Activated CD8-positive, alpha-beta T cell treated with anti-CD3 and anti-CD28 coated beads for 36 hours (primary cell): ENCODE results near the gene INPP5A. TPM values are rescaled to one million over a fixed set of nuclear protein-coding genes. Genes with fewer than 3 reads are reported as not detected.

Experiments
- ATAC-seq: fragments of 200-7000 bp; cut with Tn5 transposase; one replicate; pipeline ENCODE4 v1.10.0; 2021; ENCODE audit warnings: mild to moderate bottlenecking, moderate library complexity
- CTCF ChIA-PET: fragments of 350-600 bp; sonication (Branson Sonifier 250); formaldehyde crosslinking; loops from one replicate; lab custom pipeline; 2021; ENCODE audit warnings: antibody characterized with exemption; lab: Charles Lee
- POLR2A ChIA-PET: fragments of 350-600 bp; sonication (Branson Sonifier 250); formaldehyde crosslinking; loops from one replicate; lab custom pipeline; 2021; ENCODE audit warnings: antibody characterized with exemption; lab: Charles Lee
- DNase-seq: peaks from one replicate; pipeline ENCODE4 v3.0.0-alpha.2; 2020
- H3K27ac Mint-ChIP-seq: one replicate; pipeline ENCODE4 v1.8.0; 2021; ENCODE audit warnings: mild to moderate bottlenecking, mixed read lengths
- H3K27me3 Mint-ChIP-seq: one replicate; pipeline ENCODE4 v1.8.0; 2021; ENCODE audit warnings: mixed read lengths
- H3K36me3 Mint-ChIP-seq: one replicate; pipeline ENCODE4 v1.8.0; 2021; ENCODE audit warnings: low read depth, mixed read lengths
- H3K4me1 Mint-ChIP-seq: one replicate; pipeline ENCODE4 v1.8.0; 2021; ENCODE audit warnings: low read depth, mixed read lengths
- H3K4me3 Mint-ChIP-seq: one replicate; pipeline ENCODE4 v1.8.0; 2021; ENCODE audit warnings: mild to moderate bottlenecking, moderate library complexity, mixed read lengths
- H3K9me3 Mint-ChIP-seq: one replicate; pipeline ENCODE4 v1.8.0; 2021; ENCODE audit warnings: mixed read lengths
- intact Hi-C: fragments of 100-400 bp; cut with micrococcal nuclease; formaldehyde crosslinking; loops from one replicate; pipeline ENCODE4 v1.10.0; 2022
- total RNA-seq, 2 experiments: library from RNA; stranded (reverse); gene quantifications; one replicate each; pipeline ENCODE4 v1.2.3, GENCODE V29; 2021
- TF ChIP-seq, protein P1 (sequence below): fragments of 200-600 bp; IDR thresholded peaks from one replicate; pipeline ENCODE4 v1.8.0; 2022; ENCODE audit warnings: antibody characterized with exemption, mild to moderate bottlenecking

Gene INPP5A
- total RNA-seq, 2 experiments from 2014 or later = 9.6 to 10.4 TPM

GRCh38 chr10:132579027-132579859, 41.7 kb downstream of the INPP5A start:
- DNase-seq (peak; percentile 33), ATAC-seq (no peak)
- no peaks in the 10 kb centered on the region for H3K9me3 Mint-ChIP-seq
- intact Hi-C loops = loop anchor here (5.0 kb wide), 1 partner anchor 37 kb away; no protein-coding TSS in a partner anchor
- H3K27ac Mint-ChIP-seq = no peak overlapping the region
- ChIA-PET CTCF (no interaction called here), POLR2A (no interaction called here)
- H3K36me3 Mint-ChIP-seq = peaks cover 12% of the 10 kb centered on the region
- H3K4me3 Mint-ChIP-seq = no peak overlapping the region
- H3K4me1 Mint-ChIP-seq = peaks cover 48% of the 10 kb centered on the region
- TF ChIP-seq, protein P1, sequence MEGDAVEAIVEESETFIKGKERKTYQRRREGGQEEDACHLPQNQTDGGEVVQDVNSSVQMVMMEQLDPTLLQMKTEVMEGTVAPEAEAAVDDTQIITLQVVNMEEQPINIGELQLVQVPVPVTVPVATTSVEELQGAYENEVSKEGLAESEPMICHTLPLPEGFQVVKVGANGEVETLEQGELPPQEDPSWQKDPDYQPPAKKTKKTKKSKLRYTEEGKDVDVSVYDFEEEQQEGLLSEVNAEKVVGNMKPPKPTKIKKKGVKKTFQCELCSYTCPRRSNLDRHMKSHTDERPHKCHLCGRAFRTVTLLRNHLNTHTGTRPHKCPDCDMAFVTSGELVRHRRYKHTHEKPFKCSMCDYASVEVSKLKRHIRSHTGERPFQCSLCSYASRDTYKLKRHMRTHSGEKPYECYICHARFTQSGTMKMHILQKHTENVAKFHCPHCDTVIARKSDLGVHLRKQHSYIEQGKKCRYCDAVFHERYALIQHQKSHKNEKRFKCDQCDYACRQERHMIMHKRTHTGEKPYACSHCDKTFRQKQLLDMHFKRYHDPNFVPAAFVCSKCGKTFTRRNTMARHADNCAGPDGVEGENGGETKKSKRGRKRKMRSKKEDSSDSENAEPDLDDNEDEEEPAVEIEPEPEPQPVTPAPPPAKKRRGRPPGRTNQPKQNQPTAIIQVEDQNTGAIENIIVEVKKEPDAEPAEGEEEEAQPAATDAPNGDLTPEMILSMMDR = no peak
- H3K27me3 Mint-ChIP-seq = no peaks in the 10 kb centered on the region

- TF ChIP-seq, protein P1 = no peak
- DNase-seq = no peak
- Mint-ChIP-seq H3K9me3 (no peaks in the 10 kb centered on the region), H3K4me3 (no peak overlapping the region), H3K36me3 (peaks cover 12% of the 10 kb centered on the region), H3K4me1 (peaks cover 43% of the 10 kb centered on the region), H3K27me3 (no peaks in the 10 kb centered on the region), H3K27ac (no peak overlapping the region)
- ChIA-PET CTCF (no interaction called here), POLR2A (interaction anchor here (0.7 kb wide), 1 partner anchor 17 kb away, joined by 3 read pairs; no protein-coding TSS in a partner anchor)
- no peak for ATAC-seq
- intact Hi-C loops = loop anchor here (5.0 kb wide), 1 partner anchor 37 kb away; no protein-coding TSS in a partner anchor
Measured at GRCh38 chr10:132580143-132580542, 42.6 kb downstream of the INPP5A start.

DNA sequence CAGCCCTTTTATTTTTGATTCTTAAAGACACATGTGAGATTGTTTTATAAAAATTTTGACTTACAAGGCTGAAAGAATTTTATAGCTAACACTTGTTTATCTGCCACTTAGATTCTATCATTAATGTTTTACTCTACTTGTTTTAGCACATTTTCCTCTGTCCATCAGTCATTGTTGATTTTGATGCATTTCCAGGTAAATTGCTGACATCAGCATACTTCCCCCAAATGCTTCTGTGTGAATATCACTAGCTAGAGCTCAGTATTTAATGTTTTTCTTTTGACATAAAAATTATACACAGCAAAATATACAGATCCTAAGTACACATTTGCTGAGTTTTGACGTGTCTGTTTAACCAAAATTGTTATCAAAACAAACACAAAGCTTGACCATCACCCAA, 43.0 kb downstream of the INPP5A start:
- H3K27ac Mint-ChIP-seq = no peak overlapping the region
- ChIA-PET POLR2A (interaction anchor here (0.7 to 1.1 kb wide), 3 partner anchors 8 to 18 kb away, joined by 3 to 4 read pairs (median 3); no protein-coding TSS in a partner anchor), CTCF (interaction anchor here (0.7 kb wide), 1 partner anchor 1304 kb away, joined by 3 read pairs; no protein-coding TSS in a partner anchor)
- H3K9me3 Mint-ChIP-seq = no peaks in the 10 kb centered on the region
- no peak for DNase-seq
- no peak for ATAC-seq
- H3K27me3 Mint-ChIP-seq = no peaks in the 10 kb centered on the region
- peaks cover 39% of the 10 kb centered on the region for H3K4me1 Mint-ChIP-seq
- peaks cover 12% of the 10 kb centered on the region for H3K36me3 Mint-ChIP-seq
- H3K4me3 Mint-ChIP-seq = no peak overlapping the region
- intact Hi-C loops = loop anchor here (5.0 kb wide), 1 partner anchor 37 kb away; no protein-coding TSS in a partner anchor
- TF ChIP-seq, protein P1 = no peak

DNA sequence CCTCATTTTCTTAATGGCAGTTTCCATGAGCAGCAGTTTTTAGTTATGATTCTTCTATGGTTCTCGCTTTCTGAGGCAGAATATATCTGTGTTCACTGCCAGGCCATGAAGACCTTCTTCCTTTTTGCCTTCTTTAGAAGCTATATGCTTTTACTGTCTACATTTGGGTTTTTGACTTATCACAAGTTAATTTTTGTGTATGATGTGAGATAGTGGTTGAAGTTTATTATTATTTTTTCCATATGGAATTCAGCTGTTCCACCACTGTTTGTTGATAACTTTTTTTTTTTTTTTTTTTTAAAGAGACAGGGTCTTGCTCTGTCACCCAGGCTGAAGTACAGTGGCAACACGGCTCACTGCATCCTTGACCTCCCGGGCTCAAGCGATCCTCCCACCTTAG, 44.5 kb downstream of the INPP5A start:
- TF ChIP-seq, protein P1 = no peak

DNA sequence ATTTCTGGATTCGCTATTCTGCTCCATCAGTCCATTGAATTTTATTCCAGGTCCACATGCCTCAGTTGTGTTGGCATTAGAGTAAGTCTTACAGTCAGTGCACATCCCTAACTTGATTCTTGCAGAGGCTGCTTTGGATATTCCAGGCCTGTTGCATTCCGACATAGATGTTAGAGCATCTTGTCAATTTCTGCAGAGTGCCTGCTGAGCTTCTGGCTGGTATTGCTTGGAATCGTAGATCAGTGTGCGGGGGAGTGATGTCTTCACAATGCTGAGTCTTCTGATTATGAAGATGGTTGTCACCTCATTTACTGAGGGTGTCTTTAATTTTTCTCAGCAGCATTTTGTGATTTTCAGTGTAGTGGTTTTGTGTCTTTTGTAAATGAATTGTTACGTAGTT, 45.2 kb downstream of the INPP5A start:
- Mint-ChIP-seq H3K4me1 (peaks cover 33% of the 10 kb centered on the region), H3K9me3 (no peaks in the 10 kb centered on the region), H3K36me3 (peaks cover 12% of the 10 kb centered on the region), H3K4me3 (no peak overlapping the region), H3K27me3 (no peaks in the 10 kb centered on the region), H3K27ac (no peak overlapping the region)
- DNase-seq = no peak
- TF ChIP-seq, protein P1 = no peak
- ChIA-PET CTCF (no interaction called here), POLR2A (interaction anchor here (1.2 kb wide), 1 partner anchor 8 kb away, joined by 3 read pairs; no protein-coding TSS in a partner anchor)
- ATAC-seq = no peak
- intact Hi-C loops = loop anchor here (5.0 kb wide), 1 partner anchor 35 kb away; no protein-coding TSS in a partner anchor

More for the DNA sequence above, 44.5 kb downstream of the INPP5A start:
- Mint-ChIP-seq H3K4me3 (no peak overlapping the region), H3K27me3 (no peaks in the 10 kb centered on the region), H3K9me3 (no peaks in the 10 kb centered on the region), H3K27ac (no peak overlapping the region), H3K36me3 (peaks cover 12% of the 10 kb centered on the region), H3K4me1 (peaks cover 33% of the 10 kb centered on the region)
- DNase-seq (no peak), ATAC-seq (no peak)
- intact Hi-C loops = loop anchor here (5.0 kb wide), 1 partner anchor 35 kb away; no protein-coding TSS in a partner anchor
- ChIA-PET POLR2A (no interaction called here), CTCF (no interaction called here)
